GM19351 (cell line): ENCODE measurements around the gene RETREG1.
A peak's percentile ranks its signal among the peaks of the same experiment; 100 is the strongest.
"Not testable (repeated sequence)": the region's sequence is repeated elsewhere in the genome, so short reads cannot be mapped to it uniquely, and the experiment has no call there.

Source experiments
- ATAC-seq: cut with Tn5 transposase; IDR thresholded peaks from one replicate; pipeline ENCODE4 v1.9.1; 2021; ENCODE audit warnings: mild to moderate bottlenecking, moderate library complexity; ENCODE audit not compliant: unreplicated experiment

RETREG1 gene

DNA sequence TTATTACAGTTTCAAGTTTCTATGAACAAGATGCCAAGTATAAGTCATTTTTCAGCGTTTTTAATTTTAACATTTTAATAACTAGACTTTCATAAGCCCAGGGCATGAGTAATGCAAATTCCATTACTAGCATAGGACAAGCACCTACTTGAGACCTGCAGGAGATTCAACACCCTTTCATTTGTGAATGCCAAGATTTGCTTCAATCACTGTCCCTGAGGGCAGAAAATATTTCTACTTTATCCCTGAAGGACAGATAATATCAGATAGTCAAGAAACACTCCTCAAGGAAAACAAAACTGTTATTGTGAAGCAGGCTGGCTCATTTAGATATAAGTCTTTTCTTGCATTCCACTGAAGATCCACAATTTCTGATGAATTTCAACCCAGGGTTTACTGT is 123.5 kb downstream of the RETREG1 start:
- ATAC-seq, result no peak

DNA sequence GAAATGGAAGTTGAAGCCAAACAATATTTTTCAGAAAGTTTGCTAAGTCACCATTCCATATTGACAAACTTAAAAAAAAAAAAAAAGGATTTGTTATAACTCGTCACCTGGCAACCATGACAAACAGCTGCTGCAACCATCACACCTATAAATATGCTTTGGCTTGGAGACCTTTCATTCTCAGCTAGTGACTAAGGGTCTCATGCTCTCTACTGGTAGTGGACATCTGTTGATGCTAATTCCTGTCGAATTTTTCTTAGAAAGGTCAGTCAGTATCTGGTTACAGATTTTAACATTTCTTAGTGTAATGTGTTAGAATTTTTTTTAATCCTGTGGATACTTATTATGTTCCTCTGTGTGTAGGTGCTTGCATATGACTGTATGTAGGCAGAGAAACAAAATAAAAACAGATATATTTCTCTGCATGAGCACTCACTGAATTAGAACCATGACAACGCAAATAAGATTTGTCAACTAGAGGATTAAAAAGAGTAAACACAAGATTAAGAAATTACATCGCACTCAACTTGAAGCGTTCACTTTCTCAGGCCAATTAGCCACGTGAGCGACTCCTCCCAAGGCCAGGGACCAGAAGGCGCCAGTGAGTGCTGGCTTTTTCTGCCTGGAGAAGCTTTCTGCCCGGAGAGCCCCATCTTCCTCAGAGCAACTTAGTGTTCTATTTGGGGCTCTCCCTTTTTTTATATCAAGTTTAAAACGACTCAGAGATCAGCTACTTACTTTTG is 124.2 kb downstream of the RETREG1 start:
- no peak for ATAC-seq

DNA sequence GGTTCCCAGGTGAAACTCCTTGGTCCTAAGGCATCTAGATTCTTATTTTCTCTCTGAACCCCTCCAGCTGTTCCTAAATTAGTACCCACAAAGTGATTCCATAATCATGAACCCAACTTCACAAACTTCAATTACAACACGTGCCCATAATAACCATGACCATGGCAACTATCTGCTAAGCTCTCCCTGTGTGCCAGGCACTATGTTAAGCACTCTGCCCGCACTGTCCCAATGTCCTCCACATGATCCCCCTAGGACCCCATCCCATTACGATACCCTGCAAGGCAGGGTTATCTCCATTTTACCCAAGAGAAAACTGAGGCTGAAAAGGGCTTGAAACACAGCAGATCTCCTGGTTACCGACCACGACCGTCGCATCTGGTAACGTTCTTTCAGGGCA is 125.9 kb downstream of the RETREG1 start:
- no peak for ATAC-seq

DNA sequence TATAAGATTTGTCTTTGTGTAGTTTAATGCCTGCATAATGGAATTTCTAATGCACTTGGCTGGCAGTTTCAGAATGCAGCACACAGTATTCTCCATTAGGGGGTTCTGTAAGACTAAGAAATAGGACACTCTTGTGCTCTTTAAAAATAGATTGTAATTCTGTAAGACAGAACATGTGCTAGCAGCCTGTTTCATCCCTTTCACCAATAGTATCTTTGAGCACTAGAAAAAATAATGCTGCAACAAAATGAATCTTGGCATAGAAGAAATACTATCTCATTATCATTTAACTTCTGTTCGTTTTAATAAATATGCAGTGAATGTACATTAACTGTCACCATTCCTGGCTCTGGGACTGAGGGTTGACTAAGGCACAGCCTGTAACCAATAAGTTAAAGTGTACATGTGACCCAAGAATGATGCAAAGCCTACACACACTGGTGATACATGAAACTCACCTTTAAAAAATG is 127.4 kb downstream of the RETREG1 start:
- peak; percentile 87 for ATAC-seq

DNA sequence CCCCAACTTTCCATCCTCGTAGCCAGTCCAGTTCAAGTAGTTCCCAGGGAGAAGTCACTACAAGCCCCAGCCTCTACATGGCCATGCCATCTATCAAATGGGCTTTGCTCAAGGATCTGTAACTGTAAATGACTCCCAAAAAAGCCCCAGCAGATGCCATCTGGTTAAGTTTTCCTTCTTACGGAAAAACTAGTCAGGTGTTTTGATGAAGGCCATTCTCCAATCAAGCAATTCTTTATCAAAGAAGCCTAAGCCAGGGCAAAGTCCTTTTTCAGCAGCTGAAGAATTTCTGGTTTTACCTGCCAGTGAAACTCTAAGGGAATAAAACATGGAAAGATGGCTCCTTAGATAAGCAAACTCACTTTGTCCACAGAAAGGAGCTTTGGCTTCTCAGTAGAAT is 129.3 kb downstream of the RETREG1 start:
- no peak for ATAC-seq

DNA sequence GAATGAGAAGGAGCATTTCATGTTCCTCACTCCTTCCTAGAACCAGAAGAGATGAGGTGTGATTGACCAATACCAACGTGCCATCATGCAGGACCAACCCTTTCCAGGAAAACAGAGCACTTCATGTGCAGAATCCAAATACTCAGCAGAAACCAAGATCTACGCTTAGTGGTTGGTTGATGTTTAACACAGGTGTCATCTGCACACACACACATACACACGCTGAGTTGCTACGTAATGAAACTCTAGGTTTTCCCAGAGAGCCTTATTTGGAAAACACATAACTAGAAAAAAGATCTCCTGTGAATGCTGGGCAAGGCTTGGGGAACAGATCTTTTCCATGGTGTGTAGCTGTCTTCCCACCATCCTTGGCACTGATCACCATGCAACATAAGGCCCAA is 130.1 kb downstream of the RETREG1 start:
- no peak for ATAC-seq

DNA sequence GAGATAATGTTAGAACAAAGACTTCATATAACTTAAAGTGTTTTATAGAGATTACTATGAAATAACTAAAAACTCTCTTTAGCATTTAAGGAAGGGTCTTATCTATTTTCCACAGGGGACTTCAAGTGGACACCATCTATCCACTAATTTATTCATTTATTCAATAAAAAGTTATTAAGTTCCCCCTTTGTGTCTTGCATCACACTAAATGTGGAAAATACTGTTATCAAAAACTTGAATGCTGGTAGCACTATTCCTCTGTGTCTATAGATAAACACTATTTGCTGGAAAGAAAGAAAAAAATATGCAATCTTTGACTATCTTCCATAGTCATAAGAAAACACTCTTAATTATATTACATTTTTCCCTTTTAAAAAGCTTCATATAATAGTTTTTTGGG is 131.1 kb downstream of the RETREG1 start:
- no peak for ATAC-seq

DNA sequence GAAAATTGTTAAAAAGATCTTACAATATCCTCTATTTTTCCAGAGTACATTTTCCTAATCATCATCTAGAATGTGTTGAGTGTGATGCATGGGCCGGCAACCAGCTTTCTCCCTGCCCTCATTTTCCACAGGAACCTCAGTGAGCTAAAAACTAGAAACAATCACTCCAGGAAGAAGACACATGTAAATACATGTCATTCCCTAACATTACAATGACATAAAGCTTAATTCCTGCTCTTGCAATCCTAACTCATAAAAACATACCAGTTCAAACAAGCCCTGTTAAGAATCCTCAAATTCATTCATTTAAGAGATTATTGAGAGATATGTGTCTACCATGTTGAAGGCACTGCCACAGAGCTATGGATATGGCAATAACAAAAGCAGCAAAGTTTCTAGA is 132.7 kb downstream of the RETREG1 start:
- ATAC-seq, result no peak

DNA sequence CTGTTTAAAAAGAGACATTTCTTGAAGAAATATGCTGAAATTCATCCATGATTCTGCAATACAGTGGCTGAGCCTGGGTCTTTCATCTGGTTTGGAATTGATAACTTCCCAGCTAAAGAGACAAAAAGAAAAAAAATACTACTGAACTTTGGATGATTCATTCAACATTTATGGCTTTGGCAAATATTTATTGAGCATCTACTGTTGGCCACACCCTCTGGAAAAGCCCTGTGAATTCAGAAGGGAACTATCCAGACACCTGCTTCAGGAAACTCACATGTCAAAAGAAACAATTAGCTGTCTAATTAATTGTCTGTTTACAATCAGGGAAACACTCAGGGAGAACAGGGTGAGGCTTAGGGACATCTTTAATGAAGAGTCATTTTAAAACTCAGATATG is 133.4 kb downstream of the RETREG1 start:
- no peak for ATAC-seq

DNA sequence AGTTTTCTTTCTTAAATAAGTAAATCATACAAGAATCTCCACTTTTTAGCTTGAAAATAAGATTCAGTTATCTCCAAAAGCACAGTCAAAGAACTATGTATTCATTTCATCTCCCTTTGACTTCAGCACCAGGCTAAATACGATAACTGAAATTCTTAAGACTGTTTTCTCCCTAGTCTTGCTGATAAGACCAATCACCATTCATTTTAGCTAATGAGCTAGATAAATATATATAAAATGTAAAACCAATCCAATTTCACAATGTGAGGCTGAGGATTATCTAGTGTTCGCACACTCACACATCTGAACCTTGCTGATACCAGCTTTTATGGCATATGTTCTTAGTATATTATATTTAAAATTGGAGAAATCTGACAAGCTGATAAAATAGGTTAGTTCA is 133.9 kb downstream of the RETREG1 start:
- ATAC-seq, result no peak

DNA sequence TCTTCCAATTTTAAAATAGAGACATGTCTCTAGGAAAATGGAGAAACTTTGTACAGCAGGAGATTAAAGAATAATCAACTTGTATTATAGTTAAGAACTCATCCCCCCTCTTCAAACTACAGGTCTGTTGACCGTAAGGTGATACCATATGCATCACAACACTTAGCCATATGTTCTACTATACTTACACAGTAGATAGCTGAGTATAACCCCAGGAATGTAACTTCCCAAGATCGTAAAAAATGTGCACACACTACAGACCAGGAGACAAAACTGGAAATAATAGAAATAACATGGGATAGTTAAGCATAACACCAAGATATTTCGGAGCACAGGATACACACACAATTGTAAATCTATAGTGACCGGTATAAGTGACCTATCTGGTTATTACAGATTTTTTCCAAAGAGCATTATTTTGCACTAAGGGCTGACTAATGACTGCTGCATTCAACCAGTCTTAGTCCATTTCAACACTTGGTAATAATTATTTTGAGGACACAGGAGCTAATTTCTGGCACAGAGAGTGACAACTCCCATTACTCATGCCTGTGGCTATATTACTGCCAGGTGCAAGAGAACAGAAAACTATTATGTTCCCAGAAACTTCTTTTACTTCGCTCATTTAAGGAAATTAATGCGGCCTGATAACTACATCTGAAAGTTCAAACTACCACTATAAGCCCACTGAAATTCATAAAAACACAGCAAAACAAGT is 135.8 kb downstream of the RETREG1 start:
- ATAC-seq, result no peak

DNA sequence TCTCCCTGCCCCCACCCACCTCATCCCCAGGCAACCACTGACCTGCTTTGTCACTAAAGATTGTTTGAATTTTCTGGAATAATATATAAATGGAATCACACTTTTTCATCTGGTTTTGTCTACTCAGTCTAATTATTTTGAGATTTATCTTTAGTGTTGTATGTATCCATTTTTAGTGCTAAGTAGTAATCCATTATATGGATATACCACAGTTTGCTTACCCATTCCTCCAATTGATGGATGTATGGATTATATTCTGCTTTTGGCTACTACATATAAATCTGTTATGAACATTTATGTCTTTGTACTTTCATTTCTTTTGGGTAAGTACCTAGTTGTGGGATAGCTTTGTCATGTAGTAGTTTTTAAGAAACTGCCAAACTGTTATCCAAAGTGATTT is 136.7 kb downstream of the RETREG1 start:
- ATAC-seq, result no peak

DNA sequence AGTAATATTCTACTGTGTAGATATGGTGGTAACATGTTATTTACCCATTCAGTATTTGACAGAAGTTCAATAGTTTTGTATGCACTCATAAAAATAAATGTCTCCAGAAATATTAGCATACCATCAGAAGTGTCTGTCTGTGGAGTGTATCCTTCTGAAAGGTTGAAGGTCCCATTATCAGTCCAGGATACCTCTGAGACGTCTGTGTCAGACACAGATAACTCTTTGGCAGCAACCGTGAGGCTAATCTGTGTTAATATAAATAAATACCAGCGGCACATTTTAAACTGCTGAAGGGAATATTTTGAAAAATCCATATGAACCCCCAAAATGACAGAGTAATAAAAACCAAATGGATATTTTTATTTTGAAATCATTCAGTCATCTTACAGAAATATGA is 139.3 kb downstream of the RETREG1 start:
- ATAC-seq, result no peak

DNA sequence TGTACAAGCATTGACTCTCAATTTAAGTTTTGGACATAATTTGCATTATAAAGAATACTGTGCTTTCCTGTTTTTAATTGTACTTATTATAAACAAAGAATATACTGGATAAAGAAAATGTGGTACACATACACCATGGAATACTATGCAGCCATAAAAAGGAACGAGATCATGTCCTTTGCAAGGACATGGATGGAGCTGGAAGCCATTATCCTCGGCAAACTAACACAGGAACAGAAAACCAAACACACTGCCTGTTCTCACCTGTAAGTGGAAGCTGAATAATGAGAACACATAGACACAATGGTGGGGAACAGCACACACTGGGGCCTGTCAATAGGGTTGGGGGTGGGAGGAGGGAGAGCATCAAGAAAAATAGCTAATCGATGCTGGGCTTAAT is 140.4 kb downstream of the RETREG1 start:
- not testable (repeated sequence) for ATAC-seq

DNA sequence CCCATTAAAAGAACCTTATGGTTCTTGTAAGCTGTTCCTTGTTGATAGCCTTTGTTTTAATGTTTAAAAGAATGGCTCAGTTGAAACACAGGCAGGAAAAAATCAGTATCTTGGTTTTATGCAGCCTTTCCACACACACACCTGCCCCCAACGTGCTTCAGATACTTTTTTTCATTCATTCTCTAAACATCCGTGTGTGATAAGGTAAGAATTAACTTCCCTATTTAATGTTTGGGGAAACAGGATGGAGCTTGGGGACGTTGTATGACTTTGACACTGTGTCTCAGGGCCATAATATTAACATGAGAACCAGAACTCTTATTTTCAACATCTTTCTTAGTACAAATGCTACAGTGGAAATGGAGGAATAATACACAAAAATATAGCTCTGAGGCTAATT is 145.4 kb downstream of the RETREG1 start:
- ATAC-seq, result no peak

DNA sequence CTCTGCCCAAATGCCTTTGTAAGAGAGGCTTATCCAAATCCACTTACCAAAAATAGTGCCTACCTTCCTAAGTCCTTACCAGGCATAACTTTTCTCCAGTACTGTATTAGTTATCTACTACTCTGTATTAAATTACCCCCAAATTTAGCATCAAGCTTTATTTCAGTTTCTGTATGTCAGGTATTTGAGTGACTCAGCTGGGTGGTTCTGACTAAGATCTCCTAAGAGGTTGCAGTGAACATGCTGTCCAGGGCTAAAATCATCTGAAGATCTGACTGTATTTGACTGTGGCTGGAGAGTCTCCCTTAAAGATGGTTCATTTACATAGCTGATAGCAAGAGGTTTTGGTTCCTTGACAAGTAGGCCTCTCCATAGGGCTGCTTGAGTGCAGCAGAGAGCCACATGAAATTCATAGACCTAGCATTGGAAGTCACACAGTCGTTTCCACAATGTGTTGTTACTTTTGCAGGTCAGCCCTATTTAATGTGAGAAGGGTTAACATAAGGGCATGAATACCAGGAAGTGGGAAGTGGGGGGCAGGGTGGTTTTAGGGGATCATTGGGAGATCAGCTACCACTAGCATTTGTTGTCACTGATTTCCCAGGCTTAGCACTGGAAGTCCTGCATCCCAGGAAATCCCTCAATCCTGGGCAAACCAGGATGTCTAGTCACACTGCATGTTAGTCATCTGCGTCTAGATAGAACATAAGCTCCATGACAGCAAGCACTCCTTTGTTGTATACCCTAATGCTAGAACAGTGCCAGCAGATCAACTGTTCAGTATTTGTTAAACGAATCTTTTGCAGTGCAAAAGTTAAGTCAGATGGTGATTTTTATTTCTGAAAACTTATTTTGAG is 149.2 kb downstream of the RETREG1 start:
- ATAC-seq, result peak; percentile 69

DNA sequence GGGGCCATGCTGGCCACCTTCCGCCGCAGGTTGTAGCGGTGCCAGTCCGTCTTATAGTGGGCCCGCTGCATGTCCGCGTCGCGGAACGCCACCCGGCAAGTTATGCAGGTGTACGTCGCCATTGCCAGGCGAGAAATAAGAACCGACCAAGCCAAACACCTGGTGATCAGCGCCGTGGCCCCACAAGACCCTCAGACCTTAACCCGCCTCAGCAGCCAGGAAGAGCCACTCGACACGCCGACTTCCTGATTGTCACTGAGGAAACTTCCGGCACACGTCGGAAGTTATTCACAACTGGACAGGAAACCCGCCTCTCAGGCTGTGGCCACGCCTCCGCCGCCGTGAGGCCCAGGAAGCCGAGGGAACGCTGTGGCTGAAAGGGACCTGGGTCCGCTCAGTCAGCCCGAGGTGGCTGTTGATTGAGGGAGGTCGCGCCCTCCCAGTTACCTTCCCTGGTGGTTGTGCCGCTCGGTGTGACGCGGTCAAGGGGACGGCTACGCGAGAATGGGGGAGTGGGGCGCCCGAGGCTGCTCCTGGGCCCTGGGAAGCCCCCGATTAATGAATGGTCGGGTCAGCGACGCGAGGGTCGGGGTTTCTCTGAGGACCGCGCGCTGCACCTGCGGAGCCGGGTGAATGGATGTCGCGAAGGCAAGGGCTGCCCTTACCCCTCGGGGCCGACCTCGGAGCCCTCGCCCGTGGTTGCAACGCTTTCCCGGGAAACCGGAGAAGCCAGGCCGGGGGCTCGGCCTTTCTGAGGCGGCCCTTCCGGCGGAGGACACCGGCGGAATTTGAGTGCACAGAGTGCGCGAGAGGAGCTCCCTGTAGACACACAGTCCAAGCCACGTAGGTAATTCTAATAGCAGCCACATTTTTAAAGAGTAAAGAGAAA is 151.0 kb downstream of the RETREG1 start, which contains the start of gene ZNF622:
TSS of gene ZNF622 (minus strand) at position 257 of the 889 bp plus-strand sequence. CDS start at position 122, 135 bp downstream.
- ATAC-seq, result peak; percentile 73

DNA sequence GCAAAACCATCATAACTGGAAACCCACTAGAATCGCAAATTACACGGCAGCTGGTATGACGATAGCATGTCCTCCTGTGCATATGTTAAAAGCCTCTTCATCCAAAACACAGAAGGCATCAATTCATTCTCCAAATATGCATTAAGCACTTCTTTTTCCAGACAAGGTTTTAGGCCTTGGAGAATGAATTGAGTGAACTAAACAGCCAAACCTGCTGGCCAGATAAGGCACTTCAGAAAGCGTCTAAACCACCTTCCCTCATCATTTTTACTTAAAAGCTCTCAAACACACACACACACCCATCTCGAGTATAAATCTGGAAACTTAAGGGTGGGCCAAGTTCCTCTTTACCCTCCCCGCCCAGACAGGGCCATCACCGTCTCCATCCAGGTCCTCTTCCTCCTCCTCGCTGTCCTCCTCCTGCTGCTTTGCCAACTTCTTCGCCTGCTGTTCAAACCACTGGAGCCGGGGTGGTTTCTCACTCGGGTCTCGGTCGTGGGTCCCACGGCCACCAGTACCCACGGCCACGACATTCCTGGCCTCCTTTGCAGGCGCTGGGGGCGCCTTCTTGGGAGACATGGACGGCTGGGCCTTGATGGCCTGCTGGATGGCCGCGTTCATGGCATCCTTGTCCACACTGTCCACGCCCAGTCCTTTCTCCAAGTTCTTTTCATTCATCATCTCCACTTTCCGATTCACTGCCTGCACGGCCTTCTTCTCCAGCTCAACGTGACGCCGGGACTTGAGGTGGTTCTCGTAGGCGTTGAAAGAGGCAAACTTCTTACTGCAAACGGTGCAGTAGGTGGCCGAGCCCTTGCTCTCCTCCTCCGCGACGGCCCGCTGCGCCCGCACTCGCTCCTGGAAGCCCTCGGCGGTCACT is 151.9 kb downstream of the RETREG1 start:
- no peak for ATAC-seq

DNA sequence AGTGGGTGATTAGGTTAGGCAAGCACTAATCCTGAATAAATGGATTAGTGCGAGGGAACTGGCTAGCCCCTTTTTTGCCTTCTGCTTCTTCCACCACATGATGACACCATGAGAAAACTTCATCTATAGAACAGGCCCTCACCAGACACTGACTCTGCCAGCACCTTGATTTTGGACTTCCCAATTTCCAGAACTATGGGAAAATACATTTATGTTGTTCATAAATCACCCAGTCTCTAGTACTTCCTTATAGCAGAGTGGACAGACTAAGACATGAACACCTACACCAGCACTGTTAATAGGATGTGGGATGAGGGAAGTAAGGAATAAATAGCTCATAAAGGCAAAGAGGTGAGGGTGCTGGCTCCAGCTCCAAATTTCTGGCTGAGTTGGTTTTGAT is 152.6 kb downstream of the RETREG1 start:
- ATAC-seq, result no peak
